Keratinocyte (primary cell): ENCODE measurements around the gene LILRA6. TPM values are rescaled to one million over a fixed set of nuclear protein-coding genes. Genes with fewer than 3 reads are reported as not detected.

Experiments
- DNase-seq: peaks from one replicate; pipeline ENCODE4 v3.0.0-alpha.2; 2011; ENCODE audit warnings: low read depth, missing footprints, low spot score
- FAIRE-seq: peaks from 2 replicates; lab custom pipeline; 2011; peaks lifted over from hg19 to GRCh38; lab: Jason Lieb, UNC
- H2AFZ ChIP-seq: 2 replicates; pipeline ENCODE4 v1.6.0; 2012; ENCODE audit warnings: low read length, control low read depth, inconsistent platforms; ENCODE audit not compliant: control insufficient read depth
- H3K27ac ChIP-seq: 2 replicates; pipeline ENCODE4 v1.5.1; 2011; ENCODE audit warnings: low read length; ENCODE audit not compliant: control insufficient read depth, insufficient read depth
- H3K27me3 ChIP-seq: 3 replicates; pipeline ENCODE4 v1.6.0; 2011; ENCODE audit warnings: low read length; ENCODE audit not compliant: control insufficient read depth, insufficient read depth; ENCODE audit errors: extremely low read depth
- H3K36me3 ChIP-seq, 2 experiments: 2 replicates in 1 of 2; 3 replicates in 1 of 2; pipeline ENCODE4 v1.5.1; 2011; ENCODE audit warnings: low read length in 2 of 2, mild to moderate bottlenecking in 1 of 2; ENCODE audit not compliant: control insufficient read depth in 2 of 2, insufficient read depth in 2 of 2; ENCODE audit errors: extremely low read depth in 1 of 2
- H3K4me1 ChIP-seq: 3 replicates; pipeline ENCODE4 v1.5.1; 2011; ENCODE audit warnings: low read length; ENCODE audit not compliant: control insufficient read depth, insufficient read depth; ENCODE audit errors: extremely low read depth
- H3K4me2 ChIP-seq: 3 replicates; pipeline ENCODE4 v1.6.0; 2011; ENCODE audit warnings: low read depth, low read length; ENCODE audit not compliant: control insufficient read depth, insufficient read depth; ENCODE audit errors: extremely low read depth
- H3K4me3 ChIP-seq, 3 experiments: fragments of 200-600 bp in 1 of 3; sonication (generic) in 1 of 3; 2 replicates in 2 of 3; 3 replicates in 1 of 3; pipeline ENCODE4 v1.5.1; 2011 to 2016; ENCODE audit warnings: low read length in 3 of 3, mild to moderate bottlenecking in 3 of 3, control low read depth in 2 of 3, inconsistent platforms in 1 of 3, low read depth in 1 of 3, mixed read lengths in 1 of 3, mixed run types in 1 of 3, moderate library complexity in 1 of 3; ENCODE audit not compliant: control insufficient read depth in 2 of 3, insufficient read depth in 2 of 3; ENCODE audit errors: extremely low read depth in 1 of 3
- H3K79me2 ChIP-seq: 2 replicates; pipeline ENCODE4 v1.6.0; 2012; ENCODE audit warnings: low read length; ENCODE audit not compliant: control insufficient read depth, insufficient read depth
- H3K9ac ChIP-seq: 3 replicates; pipeline ENCODE4 v1.6.0; 2011; ENCODE audit warnings: low read length; ENCODE audit not compliant: control insufficient read depth, insufficient read depth; ENCODE audit errors: extremely low read depth
- H3K9me1 ChIP-seq: 3 replicates; pipeline ENCODE4 v1.6.0; 2011; ENCODE audit warnings: low read length; ENCODE audit not compliant: control insufficient read depth, insufficient read depth; ENCODE audit errors: extremely low read depth
- H3K9me3 ChIP-seq: 2 replicates; pipeline ENCODE4 v1.5.1; 2012; ENCODE audit warnings: low read depth, low read length; ENCODE audit not compliant: control insufficient read depth
- H4K20me1 ChIP-seq: 3 replicates; pipeline ENCODE4 v1.6.0; 2011; ENCODE audit warnings: low read length; ENCODE audit not compliant: control insufficient read depth, insufficient read depth; ENCODE audit errors: extremely low read depth
- CTCF ChIP-seq, 3 experiments: IDR thresholded peaks in 1 of 3; conservative IDR thresholded peaks in 1 of 3; optimal IDR thresholded peaks in 1 of 3; 2 replicates in 2 of 3; 3 replicates in 1 of 3; pipeline versions ENCODE3 to v1.5.1; 2011; ENCODE audit warnings: low read length in 3 of 3, mild to moderate bottlenecking in 3 of 3, moderate library complexity in 2 of 3, control low read depth in 1 of 3, inconsistent platforms in 1 of 3; ENCODE audit not compliant: insufficient read depth in 2 of 3; ENCODE audit errors: extremely low read depth in 1 of 3
- EZH2 ChIP-seq: IDR thresholded peaks from one replicate; pipeline ENCODE4 v1.6.1; 2012; ENCODE audit warnings: inconsistent platforms, mild to moderate bottlenecking, low read length, moderate library complexity
- dilution Hi-C: fragments of 300-500 bp; cut with MboI; formaldehyde crosslinking; loops from one replicate; pipeline ENCODE4 v1.7.0; 2020; ENCODE audit warnings: low sequenced_read_pairs; ENCODE audit not compliant: extremely low pct_ligation_motif_present
- polyA plus RNA-seq, 5 experiments: library from polyadenylated mRNA; depleted of rRNA in 3 of 5; stranded (reverse) in 3 of 5; stranded (forward) in 1 of 5; unstranded in 1 of 5; fragments of >200 nt; gene quantifications; 1 replicate in 1 of 5; 2 replicates in 3 of 5; 3 replicates in 1 of 5; pipeline versions ENCODE4 v1.2.1 to v1.2.3, GENCODE V29; 2011 to 2012; ENCODE audit warnings: missing spikeins in 2 of 5, low read depth in 1 of 5, low replicate concordance in 1 of 5

Gene LILRA6
- polyA plus RNA-seq, 1 donor (not counting 4 experiments of a cell fraction or from before 2014, with no cell fraction given): not detected

- dilution Hi-C loops: no loop called here
- H3K27ac ChIP-seq: no peak overlapping the region
- H2AFZ ChIP-seq: no peak overlapping the region
- H4K20me1 ChIP-seq: peaks cover 33% of the 10 kb centered on the region
- no peak overlapping the region for H3K9ac ChIP-seq
- H3K9me3 ChIP-seq: no peaks in the 10 kb centered on the region
- TF ChIP-seq EZH2: no peak
- no peak for TF ChIP-seq CTCF (optimal IDR thresholded peaks at IDR 0.05 in 1 of 3, IDR thresholded peaks at IDR 0.05 in 1 of 3, conservative IDR thresholded peaks at IDR 0.05 in 1 of 3; ENCODE audit: extremely low read depth in 1 of 3, insufficient read depth in 2 of 3, low read length in 3 of 3)
- peaks cover 1% of the 10 kb centered on the region for H3K9me1 ChIP-seq
- H3K4me1 ChIP-seq: peaks cover 33% of the 10 kb centered on the region
- H3K79me2 ChIP-seq: peaks cover 38% of the 10 kb centered on the region
- H3K36me3 ChIP-seq: peaks cover 14 to 33% of the 10 kb centered on the region in 2 experiments
- H3K4me2 ChIP-seq: no peak overlapping the region
- FAIRE-seq (no peak), DNase-seq (no peak)
- no peaks in the 10 kb centered on the region for H3K27me3 ChIP-seq
- no peak overlapping the region for H3K4me3 ChIP-seq
Measured at GRCh38 chr19:54199401-54199800, 43.2 kb downstream of the LILRA6 start.

GRCh38 chr19:54197121-54197520 is 45.5 kb downstream of the LILRA6 start:
- dilution Hi-C loops: no loop called here
- H3K27ac ChIP-seq: no peak overlapping the region
- TF ChIP-seq EZH2 (no peak), CTCF (optimal IDR thresholded peaks at IDR 0.05 in 1 of 3, IDR thresholded peaks at IDR 0.05 in 1 of 3, conservative IDR thresholded peaks at IDR 0.05 in 1 of 3; ENCODE audit: extremely low read depth in 1 of 3, insufficient read depth in 2 of 3, low read length in 3 of 3) (no peak)
- peaks cover 9 to 20% of the 10 kb centered on the region in 2 experiments for H3K36me3 ChIP-seq
- no peaks in the 10 kb centered on the region for H3K9me1 ChIP-seq
- H3K27me3 ChIP-seq: no peaks in the 10 kb centered on the region
- peaks cover 17% of the 10 kb centered on the region for H3K4me1 ChIP-seq
- H2AFZ ChIP-seq: peak overlapping the region; percentile 15
- H4K20me1 ChIP-seq: peaks cover 11% of the 10 kb centered on the region
- no peak overlapping the region for H3K4me2 ChIP-seq
- H3K9me3 ChIP-seq: no peaks in the 10 kb centered on the region
- H3K9ac ChIP-seq: no peak overlapping the region
- no peak overlapping the region for H3K4me3 ChIP-seq
- DNase-seq (no peak), FAIRE-seq (no peak)
- peaks cover 27% of the 10 kb centered on the region for H3K79me2 ChIP-seq
